ELR (cell line): ENCODE data around the gene MIOS.

ENCODE experiments used
- DNase-seq: peaks from one replicate; pipeline ENCODE4 v3.0.0-alpha.2; 2015; ENCODE audit warnings: low read depth

Gene MIOS

DNA sequence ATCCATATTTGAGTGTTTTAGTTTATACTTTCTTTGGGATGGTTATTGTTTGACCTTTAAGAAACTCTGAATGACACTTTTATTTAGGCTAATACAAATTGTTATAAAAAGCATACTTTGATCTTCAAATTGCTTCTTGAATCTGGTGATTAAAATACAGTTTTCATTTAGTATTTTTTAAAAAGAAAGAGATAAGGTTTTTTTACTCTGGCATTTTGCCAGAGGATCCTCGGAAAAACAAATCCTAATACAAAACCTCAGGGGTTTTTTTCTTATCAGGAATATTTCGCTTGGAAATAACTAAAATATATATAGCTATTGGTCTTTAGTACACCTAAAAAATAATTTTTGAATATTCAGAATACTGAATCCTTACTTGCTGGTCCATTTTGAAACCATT lies 17.0 kb downstream of the MIOS start:
- no peak for DNase-seq

DNA sequence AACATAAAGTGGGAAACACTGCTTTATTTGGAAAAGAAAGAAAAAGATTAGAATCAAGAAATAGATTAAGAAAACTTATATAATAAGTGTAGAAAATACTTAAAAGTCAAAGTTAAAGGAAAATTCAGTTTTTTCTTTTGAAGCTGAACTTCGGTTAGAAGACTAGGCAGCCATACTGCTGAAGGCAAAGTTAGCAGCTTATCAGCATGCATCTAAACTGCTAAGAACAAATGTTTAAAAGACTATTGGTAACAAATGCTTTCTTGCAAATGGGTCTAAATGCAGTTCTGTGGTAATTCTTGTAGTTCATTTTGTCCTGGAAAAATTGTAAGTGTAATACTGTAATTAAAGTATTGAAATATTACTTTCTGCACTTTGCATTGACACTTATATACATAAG lies 18.0 kb downstream of the MIOS start:
- DNase-seq, result no peak

GRCh38 chr7:7585241-7585928 lies 18.7 kb downstream of the MIOS start:
- DNase-seq, result no peak

DNA sequence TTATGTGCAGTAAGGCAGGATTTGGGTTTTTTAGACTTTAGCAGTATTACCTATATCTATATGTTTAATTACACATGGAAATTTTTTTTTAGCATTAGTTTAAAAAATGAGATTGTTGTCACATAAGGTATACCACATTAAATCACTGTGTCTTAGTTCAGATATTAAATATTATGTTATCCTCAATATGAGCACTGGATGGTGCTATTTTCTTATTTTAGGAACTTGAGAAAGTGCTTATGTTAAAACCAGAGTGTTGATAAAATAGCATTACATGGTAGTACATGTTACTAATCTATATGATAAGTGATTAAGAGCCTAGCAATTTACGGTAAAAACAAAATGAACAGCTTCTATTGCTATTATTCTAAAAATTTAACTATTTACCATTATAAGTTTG lies 28.8 kb downstream of the MIOS start:
- peak; percentile 59 for DNase-seq

GRCh38 chr7:7596176-7596575 lies 29.5 kb downstream of the MIOS start:
- DNase-seq, result no peak

DNA sequence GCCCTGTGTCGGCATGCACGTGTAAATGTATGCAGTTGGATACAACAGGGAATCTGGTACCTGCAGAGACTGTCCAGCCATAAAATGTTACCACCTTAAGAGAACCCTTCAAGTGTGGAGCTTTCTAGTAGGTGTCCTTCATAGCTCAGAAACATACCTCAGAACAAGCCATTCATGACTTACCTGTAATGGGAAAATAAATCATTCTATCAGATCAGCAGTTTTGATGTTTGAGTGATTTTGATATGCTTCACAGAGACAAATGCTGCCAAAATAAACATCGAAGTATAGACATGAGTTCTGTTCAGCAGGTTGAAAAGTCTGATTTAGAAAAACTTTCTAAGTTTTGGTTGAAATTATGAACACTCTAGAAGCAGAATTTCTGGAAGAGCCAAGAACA lies 40.3 kb downstream of the MIOS start:
- DNase-seq, result no peak

- DNase-seq, result no peak
Measured at GRCh38 chr7:7609330-7609729, 42.6 kb downstream of the MIOS start.

GRCh38 chr7:7612519-7612918 lies 45.8 kb downstream of the MIOS start:
- no peak for DNase-seq

DNA sequence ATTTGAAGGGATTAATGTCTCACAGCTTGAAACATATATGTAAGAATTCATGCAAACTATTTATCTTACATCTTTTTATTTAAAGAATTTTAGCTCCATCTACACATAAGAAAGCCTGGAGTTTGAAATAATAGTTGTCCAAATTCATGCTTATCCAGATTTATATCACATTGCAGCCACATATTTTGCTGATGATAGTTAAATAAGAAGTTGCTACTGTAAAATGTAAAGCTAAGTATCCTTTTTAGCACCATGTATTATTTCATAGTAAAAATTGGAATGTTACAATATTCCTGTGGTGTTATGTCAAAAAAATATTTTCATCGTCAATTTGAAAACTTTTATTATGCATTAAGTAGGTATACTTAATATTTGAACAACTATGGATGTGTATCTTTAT lies 46.5 kb downstream of the MIOS start:
- DNase-seq, result no peak

GRCh38 chr7:7614018-7614741 lies 47.5 kb downstream of the MIOS start:
- no peak for DNase-seq

DNA sequence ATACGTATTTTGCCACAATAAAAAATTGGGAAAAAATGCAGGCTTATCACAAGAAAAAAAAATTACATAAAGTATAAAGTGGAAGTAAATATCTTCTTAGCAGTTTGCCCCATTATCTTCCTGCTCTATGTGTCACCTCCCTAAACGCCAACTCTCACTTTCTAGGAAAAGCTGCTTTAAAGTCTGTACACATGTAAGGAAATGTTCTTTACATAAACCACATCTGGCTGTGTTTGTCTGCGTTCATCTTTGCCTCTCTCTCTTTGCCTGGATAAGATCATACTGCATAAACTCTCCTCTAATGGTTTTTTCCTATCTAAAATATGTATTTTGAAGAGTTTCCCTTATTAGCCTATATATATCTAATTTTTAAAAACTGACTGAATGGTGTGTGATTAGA lies 50.9 kb downstream of the MIOS start:
- no peak for DNase-seq

- DNase-seq, result no peak
Measured at GRCh38 chr7:7618410-7618809, 51.7 kb downstream of the MIOS start.

DNA sequence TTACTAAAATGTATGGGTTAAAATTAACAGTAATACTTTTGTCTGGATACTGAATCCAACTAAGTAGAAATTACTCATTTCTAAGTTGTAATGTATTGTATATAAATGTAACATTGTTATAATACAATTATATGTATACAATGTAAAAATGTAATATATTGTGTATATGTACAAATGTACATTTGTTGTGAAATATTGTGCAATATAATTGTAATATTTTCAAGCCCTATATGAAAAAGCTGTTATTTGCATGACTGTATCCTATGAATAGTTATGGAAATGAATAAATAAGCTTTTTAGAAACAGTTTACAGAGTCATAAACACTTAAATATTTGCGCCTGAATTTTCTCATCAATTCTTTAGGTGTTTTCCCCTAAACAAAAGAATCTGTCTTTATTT lies 53.6 kb downstream of the MIOS start:
- no peak for DNase-seq

DNA sequence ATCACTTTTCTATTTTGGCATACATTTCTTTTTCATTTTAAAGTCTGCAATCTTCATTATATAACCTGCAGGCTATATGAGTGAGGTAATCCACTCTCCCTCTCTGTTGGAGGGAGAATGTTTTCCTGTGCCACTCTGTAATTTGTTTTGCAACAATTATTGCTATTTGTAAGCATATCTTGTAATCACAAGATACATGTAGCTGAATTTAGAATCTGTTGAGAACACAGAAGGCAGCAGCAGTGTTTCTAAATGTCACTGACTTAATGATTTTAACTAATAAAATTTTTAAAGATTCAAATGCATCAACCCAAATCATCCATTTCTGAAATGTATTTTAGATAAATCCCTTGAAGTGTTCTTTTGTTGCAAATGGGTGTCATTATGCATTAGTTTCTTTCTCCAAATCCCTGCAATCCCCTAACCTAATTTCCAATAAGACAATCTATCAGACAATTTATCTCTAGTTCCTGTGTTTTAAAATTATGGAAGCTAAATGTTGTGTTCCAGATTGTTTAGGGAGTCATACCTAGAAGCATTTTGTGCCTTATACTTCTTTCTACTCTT lies 54.0 kb downstream of the MIOS start:
- no peak for DNase-seq

GRCh38 chr7:7628476-7628875 lies 61.8 kb downstream of the MIOS start:
- DNase-seq, result no peak

GRCh38 chr7:7630626-7631329 lies 64.1 kb downstream of the MIOS start:
- DNase-seq, result no peak

- no peak for DNase-seq
Measured at GRCh38 chr7:7639421-7639820, 72.7 kb downstream of the MIOS start.

- DNase-seq, result peak; percentile 50
Measured at GRCh38 chr7:7639847-7640220, 73.2 kb downstream of the MIOS start.

- peak; percentile 100 for DNase-seq
Measured at GRCh38 chr7:7640221-7641128, 73.8 kb downstream of the MIOS start, which contains the start of gene UMAD1. Gene UMAD1 (plus strand): TSS chr7:7640752. CDS start chr7:7673372, 32,620 bp downstream.

DNA sequence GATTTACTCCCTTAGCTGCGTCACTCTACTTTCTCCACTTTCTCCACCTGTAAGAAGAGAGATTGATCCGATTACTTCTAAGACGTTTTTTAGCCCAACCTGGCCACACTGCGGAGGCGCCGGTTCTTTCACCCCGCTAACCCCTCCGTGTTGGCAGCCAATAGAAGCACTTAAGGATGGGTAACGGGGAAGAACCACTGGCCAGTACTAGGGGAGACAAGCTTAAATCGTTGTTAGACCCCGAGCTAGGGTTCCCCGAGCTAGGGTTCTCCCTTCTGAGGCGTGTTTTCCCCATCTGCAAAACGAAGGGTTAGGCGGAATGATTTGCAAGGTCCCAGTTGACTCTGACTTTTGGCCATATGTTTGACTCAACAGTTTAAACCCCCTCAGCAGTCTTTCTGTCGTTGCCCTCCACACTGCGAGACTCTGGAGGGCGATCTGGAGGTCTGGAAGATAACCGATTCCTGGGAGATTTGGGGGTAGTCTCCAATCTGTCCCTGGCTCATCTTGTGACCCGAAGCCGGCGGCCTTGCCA lies 74.5 kb downstream of the MIOS start:
- no peak for DNase-seq

DNA sequence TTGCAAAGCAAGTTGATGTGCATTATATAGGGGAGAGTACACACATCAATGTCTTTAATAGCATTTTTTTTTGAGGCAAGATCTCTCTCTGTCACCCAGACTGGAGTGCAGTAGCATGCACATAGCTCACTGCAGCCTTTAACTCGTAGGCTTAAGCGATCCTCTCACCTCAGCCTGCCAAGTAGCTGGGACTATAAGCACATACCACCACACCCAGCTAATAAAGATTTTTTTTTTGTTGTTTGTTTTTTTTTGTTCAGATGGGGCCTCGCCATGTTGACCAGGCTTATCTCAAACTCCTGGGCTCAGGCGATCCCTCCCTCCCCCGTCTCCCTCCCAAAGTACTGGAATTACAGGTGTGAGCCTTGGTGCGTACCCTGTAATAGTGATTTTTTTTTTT lies 75.4 kb downstream of the MIOS start:
- DNase-seq, result no peak
